K562 (cell line): ENCODE data around the gene ATP8A1. TPM values are rescaled to one million over a fixed set of nuclear protein-coding genes. Genes with fewer than 3 reads are reported as not detected.

Experiments used
- ATAC-seq: fragments of 200-7000 bp; cut with Tn5 transposase; 3 replicates; pipeline ENCODE4 v1.9.1; 2020; ENCODE audit warnings: moderate library complexity
- BruUV-seq: library from RNA; stranded (reverse); fragments of 400-500 nt; replicated peaks from 2 replicates; lab custom pipeline; 2021; lab: Mats Ljungman, UMichigan
- CTCF ChIA-PET: fragments of 300-600 bp; formaldehyde crosslinking; extraction: SDS; loops from one replicate; lab custom pipeline; 2021; ENCODE audit warnings: low intra/inter-chr PET ratio; lab: Yijun Ruan, JAX
- POLR2A ChIA-PET: fragments of 300-600, 350-650 bp; sonication (Branson Sonifier 250); formaldehyde crosslinking; extraction: SDS; loops from one replicate; lab custom pipeline; 2021; ENCODE audit warnings: antibody characterized with exemption, inconsistent platforms; lab: Yijun Ruan, JAX
- DNase-seq, 4 experiments: peaks; one replicate each; pipeline versions ENCODE4 v3.0.0 to v3.0.0-alpha.2; 2011 to 2018; ENCODE audit warnings: low spot score in 3 of 4, mixed read lengths in 3 of 4; ENCODE audit errors: extremely low read depth in 1 of 4
- FAIRE-seq: peaks from 2 replicates; lab custom pipeline; 2011; peaks lifted over from hg19 to GRCh38; lab: Jason Lieb, UNC
- H2AFZ ChIP-seq: 2 replicates; pipeline ENCODE4 v1.6.0; 2011; ENCODE audit warnings: low read depth, low read length, control low read depth, inconsistent platforms
- H3K27ac ChIP-seq: fragments of 200-600 bp; 3 replicates; pipeline ENCODE4 v1.8.0; 2011; ENCODE audit warnings: low read depth, mild to moderate bottlenecking, control low read depth, inconsistent platforms, low read length, moderate library complexity, mixed read lengths; ENCODE audit errors: extremely low read depth
- H3K27me3 ChIP-seq, 2 experiments: fragments of 300-600 bp in 1 of 2; 2 replicates in 1 of 2; 3 replicates in 1 of 2; pipeline versions ENCODE4 v1.6.0 to v1.8.0; 2011; ENCODE audit warnings: inconsistent platforms in 2 of 2, low read length in 2 of 2, mild to moderate bottlenecking in 1 of 2, mixed read lengths in 1 of 2, moderate library complexity in 1 of 2; ENCODE audit not compliant: control insufficient read depth in 2 of 2, insufficient read depth in 2 of 2
- H3K36me3 ChIP-seq: fragments of 300-600 bp; 3 replicates; pipeline ENCODE4 v1.8.0; 2011; ENCODE audit warnings: mild to moderate bottlenecking, low read length, inconsistent platforms; ENCODE audit not compliant: control insufficient read depth, insufficient read depth
- H3K4me1 ChIP-seq, 2 experiments: fragments of 200-600 bp in 1 of 2; replicated peaks in 1 of 2; 2 replicates in 1 of 2; 3 replicates in 1 of 2; pipeline versions ENCODE4 v1.5.1 to v1.8.0; 2011; ENCODE audit warnings: inconsistent platforms in 2 of 2, low read length in 2 of 2, mild to moderate bottlenecking in 1 of 2, mixed read lengths in 1 of 2, moderate library complexity in 1 of 2; ENCODE audit not compliant: control insufficient read depth in 2 of 2, insufficient read depth in 2 of 2
- H3K4me2 ChIP-seq: 2 replicates; pipeline ENCODE4 v1.6.1; 2011; ENCODE audit warnings: low read length, control low read depth, inconsistent platforms, mixed read lengths; ENCODE audit not compliant: insufficient read depth
- H3K4me3 ChIP-seq: fragments of 200-600 bp; sonication (generic), shearing (Covaris generic); 2 replicates; pipeline ENCODE4 v1.5.1; 2016; ENCODE audit warnings: control low read depth, inconsistent platforms
- H3K79me2 ChIP-seq: fragments of 200-600 bp; 3 replicates; pipeline ENCODE4 v1.8.0; 2011; ENCODE audit warnings: low read length, inconsistent platforms; ENCODE audit not compliant: control insufficient read depth, insufficient read depth
- H3K9ac ChIP-seq, 2 experiments: 2 replicates each; pipeline versions ENCODE4 v1.6.0 to v1.6.1; 2011; ENCODE audit warnings: low read depth in 2 of 2, low read length in 2 of 2, control low read depth in 1 of 2, inconsistent platforms in 1 of 2, mild to moderate bottlenecking in 1 of 2, mixed read lengths in 1 of 2; ENCODE audit not compliant: insufficient read depth in 1 of 2
- H3K9me1 ChIP-seq: one replicate; pipeline ENCODE4 v1.6.0; 2011; ENCODE audit warnings: inconsistent platforms, mild to moderate bottlenecking, low read length, moderate library complexity; ENCODE audit not compliant: control insufficient read depth, insufficient read depth
- H3K9me3 ChIP-seq: replicated peaks from 2 replicates; pipeline ENCODE4 v1.5.1; 2011; ENCODE audit warnings: low read depth, low read length, inconsistent platforms; ENCODE audit not compliant: control insufficient read depth, insufficient read depth
- H4K20me1 ChIP-seq: replicated peaks from 2 replicates; pipeline ENCODE4 v1.6.1; 2011; ENCODE audit warnings: low read length, inconsistent platforms, mixed read lengths; ENCODE audit not compliant: control insufficient read depth, insufficient read depth
- CAMTA2 ChIP-seq: fragments of 250-450 bp; sonication (Bioruptor Pico); conservative IDR thresholded peaks from 2 replicates; pipeline ENCODE4 v1.5.1; 2022
- CCAR2 ChIP-seq: fragments of 200-400 bp; formaldehyde crosslinking; IDR thresholded peaks from 2 replicates; pipeline ENCODE4 v1.6.1; 2017; ENCODE audit warnings: mild to moderate bottlenecking, low read depth, low read length
- HOMEZ ChIP-seq: fragments of 250-450 bp; sonication (Bioruptor Pico); IDR thresholded peaks from 2 replicates; pipeline ENCODE4 v1.4.0; 2020; ENCODE audit warnings: mild to moderate bottlenecking, moderate library complexity
- SREBF2 ChIP-seq: sonication (generic); formaldehyde crosslinking; IDR thresholded peaks from 2 replicates; pipeline ENCODE4 v1.4.0; 2020; ENCODE audit warnings: mild to moderate bottlenecking, missing genetic modification reagents
- ZBTB17 ChIP-seq: fragments of 450-650 bp; formaldehyde crosslinking; IDR thresholded peaks from 2 replicates; pipeline ENCODE4 v1.4.0; 2020; ENCODE audit warnings: mild to moderate bottlenecking
- ZFP91 ChIP-seq: sonication (generic); formaldehyde crosslinking; IDR thresholded peaks from 2 replicates; pipeline ENCODE4 v1.8.0; 2022; ENCODE audit warnings: mild to moderate bottlenecking, missing genetic modification reagents
- ZNF134 ChIP-seq: fragments of 250-450 bp; sonication (Bioruptor Pico); conservative IDR thresholded peaks from 2 replicates; pipeline ENCODE4 v1.4.0; 2020
- ZSCAN32 ChIP-seq: fragments of 450-650 bp; formaldehyde crosslinking; IDR thresholded peaks from 2 replicates; pipeline ENCODE4 v1.4.0; 2020; ENCODE audit warnings: mild to moderate bottlenecking, moderate library complexity
- ZZZ3 ChIP-seq: fragments of 450-650 bp; IDR thresholded peaks from 2 replicates; pipeline ENCODE4 v1.6.1; 2016; ENCODE audit warnings: antibody characterized with exemption, mild to moderate bottlenecking, moderate library complexity
- WGBS: fragments of 100-300 bp; shearing (Covaris generic); methylation state at CpG from one replicate; pipeline ENCODE4 v1.1.6; 2016; ENCODE audit warnings: low coverage, mixed read lengths; ENCODE audit not compliant: insufficient coverage; ENCODE audit errors: missing lambda C conversion rate; 5-methylcytosine and 5-hydroxymethylcytosine counted together
- in situ Hi-C: fragments of 300-500 bp; cut with MboI; formaldehyde crosslinking; loops from 4 replicates; pipeline ENCODE4 v1.15.0; 2018; ENCODE audit warnings: inconsistent platforms, mixed read lengths
- intact Hi-C: fragments of 100-400 bp; cut with micrococcal nuclease; formaldehyde crosslinking; loops from 2 replicates; pipeline ENCODE4 v1.14.2; 2022
- polyA plus RNA-seq, 8 experiments: library from polyadenylated mRNA; depleted of rRNA in 4 of 8; stranded (reverse) in 5 of 8; unstranded in 3 of 8; fragments of >200 nt; fragmentation: Nextera tagmentation in 2 of 8; fragmentation: Illumina TruSeq in 1 of 8; extraction: Ambion mirVana in 2 of 8; extraction: Trizol in 1 of 8; gene quantifications; 2 replicates each; pipeline versions ENCODE4 v1.2.1 to v1.2.3, GENCODE V29; 2011 to 2014; ENCODE audit warnings: inconsistent platforms in 1 of 8, missing spikeins in 1 of 8
- total RNA-seq, 7 experiments: library from RNA; depleted of rRNA in 6 of 7; stranded (reverse); fragments of >200 nt in 6 of 7; fragmentation: Illumina TruSeq in 2 of 7; extraction: Trizol in 2 of 7; gene quantifications; 2 replicates each; pipeline versions ENCODE4 v1.2.1 to v1.2.3, GENCODE V29; 2011 to 2021; ENCODE audit warnings: low replicate concordance in 1 of 7

ATP8A1 gene
- total and polyA plus RNA-seq, 9 of the 15 experiments (the other 6 are each of a cell fraction or from before 2014, with no cell fraction given): 0.05 to 0.29 (median 0.07) TPM; not detected in 2

- Histone ChIP-seq H3K27ac (no peak overlapping the region), H3K9ac (no peak overlapping the region), H3K79me2 (no peaks in the 10 kb centered on the region), H4K20me1 (no peaks in the 10 kb centered on the region), H2AFZ (no peak overlapping the region), H3K4me3 (no peak overlapping the region), H3K9me1 (no peaks in the 10 kb centered on the region), H3K9me3 (no peaks in the 10 kb centered on the region), H3K4me1 (no peaks in the 10 kb centered on the region), H3K36me3 (no peaks in the 10 kb centered on the region), H3K27me3 (no peaks in the 10 kb centered on the region), H3K4me2 (no peak overlapping the region)
- DNase-seq (no peak), FAIRE-seq (no peak), ATAC-seq (no peak)
- intact Hi-C loops (no loop called here), in situ Hi-C loops (no loop called here)
- BruUV-seq: no TSS peak
- 0% methylated on average over 3 of the region's 3 CpGs for WGBS
- ChIA-PET CTCF (no interaction called here), POLR2A (no interaction called here)
- TF ChIP-seq ZNF134 (CRISPR knock-in tag) (no peak), ZBTB17 (no peak), CCAR2 (no peak), SREBF2 (no peak), ZFP91 (CRISPR knock-in tag) (no peak), ZSCAN32 (CRISPR knock-in tag) (no peak), CAMTA2 (CRISPR knock-in tag) (no peak), HOMEZ (no peak), ZZZ3 (no peak)
Measured at GRCh38 chr4:42547805-42548204, 109.1 kb downstream of the ATP8A1 start.
